ENCODE data around the gene RBSN. TPM values are rescaled to one million over a fixed set of nuclear protein-coding genes. Genes with fewer than 3 reads are reported as not detected.

Gene RBSN
- total RNA-seq, 2 donors from 2014 or later = 40.8 to 47.8 TPM

GRCh38 chr3:15041950-15042349 is 57.0 kb downstream of the RBSN start:
- peaks cover 38% of the 10 kb centered on the region for H3K36me3 ChIP-seq

GRCh38 chr3:15040844-15041243 is 58.1 kb downstream of the RBSN start:
- no peak for ATAC-seq (ENCODE audit: insufficient number of reproducible peaks, low FRiP score, low read depth)
- Histone ChIP-seq H3K4me3 (no peak overlapping the region), H3K36me3 (peaks cover 44% of the 10 kb centered on the region), H3K9me3 (no peaks in the 10 kb centered on the region), H3K27ac (no peak overlapping the region), H3K4me1 (ENCODE audit: control insufficient read depth in 1 of 2, low read depth in 2 of 2) (no peaks in the 10 kb centered on the region), H3K27me3 (replicated peaks; ENCODE audit: insufficient read depth) (no peaks in the 10 kb centered on the region)
- no peak for DNase-seq (ENCODE audit: low spot score)
- TF ChIP-seq, protein P1, sequence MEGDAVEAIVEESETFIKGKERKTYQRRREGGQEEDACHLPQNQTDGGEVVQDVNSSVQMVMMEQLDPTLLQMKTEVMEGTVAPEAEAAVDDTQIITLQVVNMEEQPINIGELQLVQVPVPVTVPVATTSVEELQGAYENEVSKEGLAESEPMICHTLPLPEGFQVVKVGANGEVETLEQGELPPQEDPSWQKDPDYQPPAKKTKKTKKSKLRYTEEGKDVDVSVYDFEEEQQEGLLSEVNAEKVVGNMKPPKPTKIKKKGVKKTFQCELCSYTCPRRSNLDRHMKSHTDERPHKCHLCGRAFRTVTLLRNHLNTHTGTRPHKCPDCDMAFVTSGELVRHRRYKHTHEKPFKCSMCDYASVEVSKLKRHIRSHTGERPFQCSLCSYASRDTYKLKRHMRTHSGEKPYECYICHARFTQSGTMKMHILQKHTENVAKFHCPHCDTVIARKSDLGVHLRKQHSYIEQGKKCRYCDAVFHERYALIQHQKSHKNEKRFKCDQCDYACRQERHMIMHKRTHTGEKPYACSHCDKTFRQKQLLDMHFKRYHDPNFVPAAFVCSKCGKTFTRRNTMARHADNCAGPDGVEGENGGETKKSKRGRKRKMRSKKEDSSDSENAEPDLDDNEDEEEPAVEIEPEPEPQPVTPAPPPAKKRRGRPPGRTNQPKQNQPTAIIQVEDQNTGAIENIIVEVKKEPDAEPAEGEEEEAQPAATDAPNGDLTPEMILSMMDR (IDR thresholded peaks at IDR 0.05) = no peak

More at GRCh38 chr3:15041950-15042349, 57.0 kb downstream of the RBSN start:
- ATAC-seq (ENCODE audit: insufficient number of reproducible peaks, low FRiP score, low read depth) (no peak), DNase-seq (ENCODE audit: low spot score) (no peak)
- Histone ChIP-seq H3K4me3 (no peak overlapping the region), H3K27ac (no peak overlapping the region), H3K9me3 (no peaks in the 10 kb centered on the region), H3K4me1 (ENCODE audit: control insufficient read depth in 1 of 2, low read depth in 2 of 2) (no peaks in the 10 kb centered on the region), H3K27me3 (replicated peaks; ENCODE audit: insufficient read depth) (no peaks in the 10 kb centered on the region)
- TF ChIP-seq, protein P1 (IDR thresholded peaks at IDR 0.05) = no peak

DNA sequence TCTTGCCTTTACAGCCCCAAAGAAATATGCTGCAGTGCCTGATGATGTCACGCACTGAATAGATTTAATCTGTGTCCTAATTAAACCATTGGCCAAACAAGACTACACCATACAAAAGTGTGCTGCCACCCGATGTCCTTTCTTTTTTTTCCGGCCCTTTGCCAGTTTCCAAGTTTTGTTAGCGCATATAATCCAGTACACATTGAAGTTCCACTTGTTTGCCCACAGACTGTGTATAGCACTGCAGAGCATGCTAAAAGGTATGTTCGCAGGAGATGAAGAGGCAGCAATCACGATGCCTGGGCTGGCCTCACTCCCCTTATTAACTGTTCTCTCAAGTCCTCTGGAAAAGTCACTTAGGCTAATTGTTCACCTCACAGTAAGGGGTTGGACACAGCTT is 60.6 kb downstream of the RBSN start:
- TF ChIP-seq, protein P1 (IDR thresholded peaks at IDR 0.05) = no peak
- Histone ChIP-seq H3K36me3 (peaks cover 50% of the 10 kb centered on the region), H3K4me1 (ENCODE audit: control insufficient read depth in 1 of 2, low read depth in 2 of 2) (no peaks in the 10 kb centered on the region), H3K9me3 (no peaks in the 10 kb centered on the region), H3K27me3 (replicated peaks; ENCODE audit: insufficient read depth) (no peaks in the 10 kb centered on the region), H3K4me3 (no peak overlapping the region), H3K27ac (no peak overlapping the region)
- DNase-seq (ENCODE audit: low spot score) (no peak), ATAC-seq (ENCODE audit: insufficient number of reproducible peaks, low FRiP score, low read depth) (no peak)

DNA sequence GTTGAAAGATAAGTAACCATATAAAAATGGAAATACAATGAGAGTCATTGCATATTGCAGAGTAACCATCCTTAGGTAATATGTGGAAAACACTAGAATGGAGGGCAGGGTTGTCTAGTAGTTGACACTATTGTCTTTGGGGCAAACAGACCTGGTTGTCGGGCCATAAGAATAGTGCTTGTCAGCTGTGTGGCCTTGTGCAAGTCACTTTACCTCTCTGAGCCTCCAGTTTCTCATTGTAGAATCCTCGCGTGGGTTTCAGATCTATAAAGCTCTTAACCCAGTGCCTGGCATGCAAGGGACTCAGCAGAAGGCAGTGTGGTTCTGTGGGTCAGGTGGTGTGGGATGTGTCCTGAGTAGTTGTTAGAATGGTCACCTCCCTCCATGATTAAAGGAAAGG is 65.8 kb downstream of the RBSN start:
- Histone ChIP-seq H3K4me1 (ENCODE audit: control insufficient read depth in 1 of 2, low read depth in 2 of 2) (no peaks in the 10 kb centered on the region), H3K4me3 (no peak overlapping the region), H3K27ac (no peak overlapping the region), H3K36me3 (peaks cover 55% of the 10 kb centered on the region), H3K27me3 (replicated peaks; ENCODE audit: insufficient read depth) (no peaks in the 10 kb centered on the region), H3K9me3 (no peaks in the 10 kb centered on the region)
- ATAC-seq (ENCODE audit: insufficient number of reproducible peaks, low FRiP score, low read depth) (no peak), DNase-seq (ENCODE audit: low spot score) (no peak)
- TF ChIP-seq, protein P1 (IDR thresholded peaks at IDR 0.05) = no peak

- peaks cover 52% of the 10 kb centered on the region for H3K36me3 ChIP-seq
- H3K27me3 ChIP-seq (replicated peaks; ENCODE audit: insufficient read depth) = no peaks in the 10 kb centered on the region
- no peaks in the 10 kb centered on the region for H3K9me3 ChIP-seq
- H3K4me1 ChIP-seq (ENCODE audit: control insufficient read depth in 1 of 2, low read depth in 2 of 2) = no peaks in the 10 kb centered on the region
- ATAC-seq (ENCODE audit: insufficient number of reproducible peaks, low FRiP score, low read depth) (no peak), DNase-seq (ENCODE audit: low spot score) (no peak)
- TF ChIP-seq, protein P1 (IDR thresholded peaks at IDR 0.05) = no peak
- no peak overlapping the region for H3K27ac ChIP-seq
- H3K4me3 ChIP-seq = no peak overlapping the region
Observed at GRCh38 chr3:15032650-15033049, 66.3 kb downstream of the RBSN start.
